ENCODE measurements around the gene CERS6. TPM values are rescaled to one million over a fixed set of nuclear protein-coding genes. Genes with fewer than 3 reads are reported as not detected.

The CERS6 gene
- total RNA-seq, 4 donors from 2014 or later = 25.9 to 57.2 (median 35.8) TPM

DNA sequence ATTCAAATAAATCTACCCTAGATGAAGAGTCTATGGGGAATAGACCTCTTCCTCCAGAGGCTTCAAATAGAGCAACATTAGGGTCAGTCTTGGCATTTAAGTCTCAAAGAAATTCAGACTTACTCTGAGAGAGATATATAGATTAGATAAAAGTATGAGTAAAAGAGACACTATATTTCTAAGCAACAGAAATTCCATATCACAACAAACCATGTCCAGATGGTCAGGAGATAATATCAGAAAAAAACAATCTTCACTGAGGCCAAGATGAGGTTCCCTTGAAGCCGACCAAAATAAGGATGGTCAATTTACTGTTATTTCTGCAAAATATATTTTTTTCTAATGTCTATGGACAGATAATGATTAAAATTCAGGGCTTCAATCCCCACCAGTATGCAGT, 257.3 kb downstream of the CERS6 start:
- no peak for ATAC-seq (ENCODE audit: low FRiP score)
- DNase-seq (ENCODE audit: low spot score) = no peak
- TF ChIP-seq, protein P1, sequence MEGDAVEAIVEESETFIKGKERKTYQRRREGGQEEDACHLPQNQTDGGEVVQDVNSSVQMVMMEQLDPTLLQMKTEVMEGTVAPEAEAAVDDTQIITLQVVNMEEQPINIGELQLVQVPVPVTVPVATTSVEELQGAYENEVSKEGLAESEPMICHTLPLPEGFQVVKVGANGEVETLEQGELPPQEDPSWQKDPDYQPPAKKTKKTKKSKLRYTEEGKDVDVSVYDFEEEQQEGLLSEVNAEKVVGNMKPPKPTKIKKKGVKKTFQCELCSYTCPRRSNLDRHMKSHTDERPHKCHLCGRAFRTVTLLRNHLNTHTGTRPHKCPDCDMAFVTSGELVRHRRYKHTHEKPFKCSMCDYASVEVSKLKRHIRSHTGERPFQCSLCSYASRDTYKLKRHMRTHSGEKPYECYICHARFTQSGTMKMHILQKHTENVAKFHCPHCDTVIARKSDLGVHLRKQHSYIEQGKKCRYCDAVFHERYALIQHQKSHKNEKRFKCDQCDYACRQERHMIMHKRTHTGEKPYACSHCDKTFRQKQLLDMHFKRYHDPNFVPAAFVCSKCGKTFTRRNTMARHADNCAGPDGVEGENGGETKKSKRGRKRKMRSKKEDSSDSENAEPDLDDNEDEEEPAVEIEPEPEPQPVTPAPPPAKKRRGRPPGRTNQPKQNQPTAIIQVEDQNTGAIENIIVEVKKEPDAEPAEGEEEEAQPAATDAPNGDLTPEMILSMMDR (IDR thresholded peaks at IDR 0.05) = no peak

DNA sequence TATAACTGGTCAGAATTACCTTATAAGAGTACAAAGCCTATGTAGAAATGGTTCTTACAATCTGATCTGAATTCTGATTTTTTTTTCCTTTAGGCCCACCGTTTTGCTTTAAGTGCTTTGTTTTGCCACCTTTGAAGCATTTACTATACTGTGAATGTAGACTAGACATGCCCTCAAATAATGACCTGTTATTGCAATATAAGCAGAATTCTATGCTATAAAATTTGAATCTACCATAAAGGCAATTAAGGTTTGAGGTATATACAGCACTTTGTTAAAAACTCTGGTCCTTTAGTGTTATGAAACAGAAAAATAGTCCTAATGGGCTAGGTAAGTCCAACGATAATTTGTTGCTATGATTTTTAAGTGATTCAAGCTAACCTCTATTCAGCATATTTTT, 259.8 kb downstream of the CERS6 start:
- no peak for ATAC-seq (ENCODE audit: low FRiP score)
- TF ChIP-seq, protein P1 (IDR thresholded peaks at IDR 0.05) = no peak

DNA sequence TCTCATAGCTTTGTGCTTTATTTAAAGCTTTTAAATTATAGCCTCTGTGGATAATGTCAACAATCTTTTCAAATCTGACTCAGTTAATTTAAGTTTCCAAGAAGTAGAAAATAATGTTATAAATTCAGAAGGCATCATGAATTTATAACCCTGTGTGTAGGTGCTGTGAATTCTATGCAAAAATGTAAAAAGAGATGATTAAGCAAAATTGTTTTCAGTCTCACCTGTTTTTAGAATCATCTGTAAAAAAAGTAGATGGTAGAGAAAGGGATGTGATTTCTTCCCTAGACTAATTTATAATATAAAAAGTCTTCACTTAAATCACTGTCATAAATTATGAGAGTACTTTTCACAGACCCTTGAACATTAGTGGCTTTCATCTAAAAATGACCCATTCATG, 260.8 kb downstream of the CERS6 start:
- TF ChIP-seq, protein P1 (IDR thresholded peaks at IDR 0.05) = no peak
- ATAC-seq (ENCODE audit: low FRiP score) (no peak), DNase-seq (ENCODE audit: low spot score) (no peak)

More for the DNA sequence above, 259.8 kb downstream of the CERS6 start:
- no peak for DNase-seq (ENCODE audit: low spot score)

DNA sequence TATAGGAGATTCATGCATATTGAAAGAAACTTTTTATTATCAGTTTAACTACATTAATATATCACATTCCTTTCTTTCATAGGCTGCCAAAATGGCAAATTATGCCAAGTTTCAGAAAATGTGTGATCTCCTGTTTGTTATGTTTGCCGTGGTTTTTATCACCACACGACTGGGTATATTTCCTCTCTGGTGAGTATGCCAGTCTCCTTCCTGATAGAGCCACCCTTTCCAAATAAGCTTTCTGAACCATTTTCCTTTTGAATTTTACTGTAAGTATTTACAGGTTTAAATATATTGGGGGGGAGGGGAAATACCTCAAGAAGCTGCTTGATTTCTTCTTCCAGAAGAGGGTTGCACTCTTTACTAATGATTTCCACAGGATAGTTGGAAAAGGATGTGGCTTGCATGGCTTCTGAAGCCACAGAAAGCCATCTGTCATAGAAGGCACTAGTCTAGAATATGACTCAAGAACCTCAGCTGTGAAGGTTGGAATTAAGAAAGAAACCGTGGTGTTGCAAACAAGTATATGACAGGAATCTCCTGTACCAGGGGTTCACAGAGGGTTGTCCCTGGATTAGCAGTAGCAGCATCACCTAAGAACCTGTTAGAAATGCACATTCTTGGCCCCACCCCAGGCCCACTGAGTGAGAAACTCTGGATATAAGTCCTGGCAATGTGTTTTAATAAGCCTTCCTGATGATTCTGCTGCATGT, 261.9 kb downstream of the CERS6 start:
- no peak for ATAC-seq (ENCODE audit: low FRiP score)
- no peak for DNase-seq (ENCODE audit: low spot score)
- TF ChIP-seq, protein P1 (IDR thresholded peaks at IDR 0.05) = no peak

DNA sequence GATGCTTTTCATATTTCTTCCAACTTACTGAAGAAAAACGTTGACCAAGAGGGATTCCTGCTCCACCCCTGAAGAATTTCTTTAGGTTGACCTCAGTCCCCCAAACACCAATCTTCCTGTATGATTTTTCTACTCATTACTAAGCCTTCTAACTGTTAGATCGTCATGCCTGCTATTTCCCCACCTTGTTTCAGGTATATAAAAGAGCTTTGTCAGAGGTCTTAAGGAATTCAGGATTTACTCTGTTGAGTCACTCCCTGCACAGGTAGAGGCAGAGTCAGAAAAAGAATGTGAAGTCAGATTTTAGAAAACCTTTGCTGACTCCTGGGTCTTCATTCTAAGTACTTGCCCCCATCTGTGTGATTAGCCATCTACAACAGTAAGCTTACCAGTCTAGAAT, 262.6 kb downstream of the CERS6 start:
- no peak for ATAC-seq (ENCODE audit: low FRiP score)
- TF ChIP-seq, protein P1 (IDR thresholded peaks at IDR 0.05) = no peak
- no peak for DNase-seq (ENCODE audit: low spot score)

DNA sequence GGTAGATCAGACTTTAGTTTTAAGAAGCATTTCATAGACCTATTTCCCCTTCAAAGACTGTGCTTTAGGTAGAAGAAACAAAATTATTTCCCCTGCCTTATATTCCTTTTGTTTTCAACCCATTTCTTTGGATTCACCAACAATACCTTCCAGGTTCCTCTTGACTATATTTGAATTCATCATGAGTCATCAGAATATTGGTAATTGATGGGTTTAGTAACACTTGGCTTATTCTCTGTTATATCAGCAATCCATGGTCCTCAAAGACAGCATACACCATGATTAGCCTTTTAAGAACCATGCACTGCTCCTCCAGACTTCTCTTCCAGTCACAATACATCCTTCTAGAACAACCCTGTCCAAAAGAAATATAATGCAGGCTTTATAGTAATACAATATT, 263.4 kb downstream of the CERS6 start:
- ATAC-seq (ENCODE audit: low FRiP score) (no peak), DNase-seq (ENCODE audit: low spot score) (no peak)
- TF ChIP-seq, protein P1 (IDR thresholded peaks at IDR 0.05) = no peak

DNA sequence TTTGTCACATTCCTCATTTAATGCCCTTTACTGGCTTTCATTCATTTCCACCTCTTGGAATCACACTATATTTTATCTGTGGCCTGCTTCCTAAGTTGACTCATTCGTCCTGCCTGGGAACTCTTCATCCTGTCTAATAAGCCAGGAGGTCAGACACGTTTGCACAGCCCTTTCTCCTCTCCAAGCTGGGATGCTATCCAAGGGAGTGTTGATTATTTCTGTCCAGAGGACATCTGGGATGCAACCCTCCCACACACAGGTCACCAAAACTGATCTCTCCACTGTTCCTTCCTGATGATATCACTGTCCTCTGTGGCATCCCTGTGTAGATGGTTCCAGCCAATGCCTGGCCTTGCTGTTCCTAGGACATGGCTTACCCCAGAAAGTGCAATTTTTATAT, 266.5 kb downstream of the CERS6 start:
- DNase-seq (ENCODE audit: low spot score) = no peak
- TF ChIP-seq, protein P1 (IDR thresholded peaks at IDR 0.05) = no peak
- ATAC-seq (ENCODE audit: low FRiP score) = peak; percentile 41
